H1 (cell line): ENCODE data around the gene C1orf87. TPM values are rescaled to one million over a fixed set of nuclear protein-coding genes. Genes with fewer than 3 reads are reported as not detected.

Experiments
- CTCF ChIA-PET: fragments of 300-600 bp; sonication (Branson Sonifier 250); formaldehyde crosslinking; loops from one replicate; lab custom pipeline; 2021; ENCODE audit not compliant: partially characterized antibody; lab: Charles Lee
- POLR2A ChIA-PET: fragments of 300-600 bp; sonication (Branson Sonifier 250); formaldehyde crosslinking; loops from one replicate; lab custom pipeline; 2021; ENCODE audit warnings: inconsistent platforms; ENCODE audit not compliant: partially characterized antibody; lab: Charles Lee
- DNase-seq, 2 experiments: peaks; one replicate each; pipeline versions ENCODE4 v3.0.0 to v3.0.0-alpha.2; 2010 to 2022; ENCODE audit warnings: low spot score in 2 of 2, low read depth in 1 of 2, mixed read lengths in 1 of 2
- FAIRE-seq: peaks from 2 replicates; lab custom pipeline; 2011; peaks lifted over from hg19 to GRCh38; lab: Jason Lieb, UNC
- H2AFZ ChIP-seq: 2 replicates; pipeline ENCODE4 v1.8.1; 2012; ENCODE audit warnings: low read length, inconsistent platforms
- H2AK5ac ChIP-seq: 2 replicates; pipeline ENCODE4 v1.6.1; 2013; ENCODE audit warnings: low read depth, low read length
- H2BK120ac ChIP-seq: replicated peaks from 2 replicates; pipeline ENCODE3; 2013; ENCODE audit warnings: low read depth, low read length, inconsistent platforms
- H2BK12ac ChIP-seq: 2 replicates; pipeline ENCODE4 v1.6.1; 2013; ENCODE audit warnings: low read depth, low read length
- H2BK15ac ChIP-seq: 2 replicates; pipeline ENCODE4 v1.6.1; 2013; ENCODE audit warnings: low read length
- H2BK20ac ChIP-seq: 2 replicates; pipeline ENCODE4 v1.6.1; 2013; ENCODE audit warnings: low read length
- H2BK5ac ChIP-seq: 2 replicates; pipeline ENCODE4 v1.6.1; 2013; ENCODE audit warnings: low read depth, low read length
- H3K14ac ChIP-seq: 2 replicates; pipeline ENCODE4 v1.6.1; 2013; ENCODE audit warnings: inconsistent platforms; ENCODE audit not compliant: insufficient read length
- H3K18ac ChIP-seq: 2 replicates; pipeline ENCODE4 v1.6.1; 2013; ENCODE audit warnings: low read length; ENCODE audit errors: extremely low read depth
- H3K23ac ChIP-seq: 2 replicates; pipeline ENCODE4 v1.6.1; 2013; ENCODE audit warnings: inconsistent platforms; ENCODE audit not compliant: insufficient read length
- H3K23me2 ChIP-seq: 2 replicates; pipeline ENCODE4 v1.6.1; 2013; ENCODE audit warnings: low read depth, low read length
- H3K27ac ChIP-seq: 2 replicates; pipeline ENCODE4 v1.6.1; 2011; ENCODE audit warnings: low read depth, low read length, inconsistent platforms
- H3K27me3 ChIP-seq, 4 experiments: replicated peaks in 1 of 4; 1 replicate in 1 of 4; 2 replicates in 3 of 4; pipeline versions ENCODE4 v1.6.1 to v1.8.1; 2011 to 2013; ENCODE audit warnings: low read length in 3 of 4, mild to moderate bottlenecking in 3 of 4, inconsistent platforms in 2 of 4, mixed read lengths in 2 of 4, moderate library complexity in 1 of 4; ENCODE audit not compliant: control insufficient read depth in 3 of 4, insufficient read depth in 3 of 4; ENCODE audit errors: extremely low read depth in 1 of 4
- H3K36me3 ChIP-seq, 4 experiments: 2 replicates each; pipeline versions ENCODE4 v1.6.1 to v1.8.1; 2011 to 2013; ENCODE audit warnings: mild to moderate bottlenecking in 4 of 4, low read length in 3 of 4, moderate library complexity in 2 of 4, control low read depth in 1 of 4, inconsistent platforms in 1 of 4; ENCODE audit not compliant: insufficient read depth in 4 of 4, control insufficient read depth in 2 of 4
- H3K4ac ChIP-seq: replicated peaks from 2 replicates; pipeline ENCODE3; 2013; ENCODE audit warnings: low read length, low read depth, mixed read lengths, inconsistent platforms; ENCODE audit not compliant: insufficient read length
- H3K4me1 ChIP-seq, 4 experiments: replicated peaks in 1 of 4; 1 replicate in 1 of 4; 2 replicates in 3 of 4; pipeline versions ENCODE4 v1.6.1 to v1.8.1; 2011 to 2013; ENCODE audit warnings: low read length in 3 of 4, inconsistent platforms in 2 of 4, mixed read lengths in 1 of 4; ENCODE audit not compliant: insufficient read depth in 4 of 4, control insufficient read depth in 3 of 4
- H3K4me2 ChIP-seq, 2 experiments: 2 replicates each; pipeline versions ENCODE4 v1.6.1 to v1.8.1; 2011 to 2013; ENCODE audit warnings: low read depth in 2 of 2, low read length in 2 of 2, control low read depth in 1 of 2, inconsistent platforms in 1 of 2, mild to moderate bottlenecking in 1 of 2; ENCODE audit not compliant: insufficient read depth in 1 of 2
- H3K4me3 ChIP-seq, 4 experiments: fragments of 200-600, 300-600 bp in 1 of 4; sonication (generic), shearing (Covaris generic), sonication (Bioruptor Twin) in 1 of 4; 2 replicates each; pipeline versions ENCODE4 v1.5.1 to v1.8.1; 2011 to 2016; ENCODE audit warnings: low read length in 4 of 4, low read depth in 3 of 4, control low read depth in 2 of 4, inconsistent platforms in 2 of 4, mild to moderate bottlenecking in 2 of 4, mixed read lengths in 1 of 4, moderate library complexity in 1 of 4; ENCODE audit not compliant: insufficient read depth in 2 of 4; ENCODE audit errors: extremely low read depth in 1 of 4
- H3K56ac ChIP-seq: replicated peaks from 2 replicates; pipeline ENCODE3; 2013; ENCODE audit warnings: low read depth, mild to moderate bottlenecking, mixed read lengths, low read length, inconsistent platforms; ENCODE audit not compliant: insufficient read length
- H3K79me1 ChIP-seq: 2 replicates; pipeline ENCODE4 v1.6.1; 2013; ENCODE audit warnings: low read depth, low read length, control low read depth
- H3K79me2 ChIP-seq, 2 experiments: 2 replicates each; pipeline versions ENCODE4 v1.6.1 to v1.8.1; 2012 to 2013; ENCODE audit warnings: low read length in 2 of 2, mild to moderate bottlenecking in 2 of 2, inconsistent platforms in 1 of 2; ENCODE audit not compliant: insufficient read depth in 2 of 2, control insufficient read depth in 1 of 2
- H3K9ac ChIP-seq, 4 experiments: replicated peaks in 1 of 4; 1 replicate in 1 of 4; 2 replicates in 3 of 4; pipeline versions ENCODE4 v1.6.1 to v1.8.1; 2011 to 2013; ENCODE audit warnings: low read depth in 3 of 4, low read length in 3 of 4, control low read depth in 2 of 4, mild to moderate bottlenecking in 2 of 4, moderate library complexity in 2 of 4, inconsistent platforms in 1 of 4; ENCODE audit errors: extremely low read depth in 1 of 4
- H3K9me3 ChIP-seq, 2 experiments: 2 replicates each; pipeline versions ENCODE4 v1.6.1 to v1.8.1; 2012 to 2013; ENCODE audit warnings: mild to moderate bottlenecking in 2 of 2, moderate library complexity in 2 of 2, control low read depth in 1 of 2, inconsistent platforms in 1 of 2, low read depth in 1 of 2, low read length in 1 of 2, mixed read lengths in 1 of 2; ENCODE audit not compliant: insufficient read depth in 2 of 2
- H4K20me1 ChIP-seq, 2 experiments: replicated peaks in 1 of 2; 2 replicates each; pipeline versions ENCODE3 to v1.8.1; 2011 to 2013; ENCODE audit warnings: inconsistent platforms in 2 of 2, low read length in 2 of 2, mild to moderate bottlenecking in 1 of 2; ENCODE audit not compliant: insufficient read depth in 2 of 2, control insufficient read depth in 1 of 2
- H4K5ac ChIP-seq: 2 replicates; pipeline ENCODE4 v1.6.1; 2013; ENCODE audit warnings: low read length, low read depth, mixed read lengths, inconsistent platforms; ENCODE audit not compliant: insufficient read length
- H4K8ac ChIP-seq: 2 replicates; pipeline ENCODE4 v1.8.0; 2013; ENCODE audit warnings: mild to moderate bottlenecking, moderate library complexity, low read length, inconsistent platforms; ENCODE audit not compliant: insufficient read depth; ENCODE audit errors: extremely low read depth
- H4K91ac ChIP-seq: replicated peaks from 2 replicates; pipeline ENCODE3; 2013; ENCODE audit warnings: low read length, mixed read lengths, inconsistent platforms; ENCODE audit not compliant: insufficient read length
- GTF2F1 ChIP-seq: IDR thresholded peaks from 2 replicates; pipeline ENCODE4 v1.6.1; 2012; ENCODE audit warnings: low read depth, low read length, improper control_type of control experiment, borderline replicate concordance
- WGBS, 2 experiments: shearing (Covaris generic) in 1 of 2; methylation state at CpG; one replicate each; pipeline versions ENCODE4 v1.1.6 to v1.1.7; 2013 to 2015; ENCODE audit warnings: low lambda C conversion rate in 2 of 2, mixed read lengths in 2 of 2, inconsistent platforms in 1 of 2, low coverage in 1 of 2, missing lambda C conversion rate in 1 of 2; ENCODE audit not compliant: insufficient replicate concordance in 2 of 2, insufficient coverage in 1 of 2, insufficient read length in 1 of 2; ENCODE audit errors: extremely low coverage in 1 of 2, missing lambda C conversion rate in 1 of 2; 5-methylcytosine and 5-hydroxymethylcytosine counted together
- polyA plus RNA-seq, 7 experiments: library from polyadenylated mRNA; depleted of rRNA in 3 of 7; stranded (reverse) in 5 of 7; unstranded in 2 of 7; fragments of >200 nt in 5 of 7; fragments of 200-250 nt in 2 of 7; gene quantifications; 1 replicate in 5 of 7; 2 replicates in 1 of 7; 4 replicates in 1 of 7; pipeline versions ENCODE4 v1.2.1 to v1.2.3, GENCODE V29; 2011 to 2013; ENCODE audit warnings: missing spikeins in 2 of 7, mixed read lengths in 2 of 7
- total RNA-seq: library from RNA; stranded (reverse); fragmentation: NEBNext Ultra II Directional; extraction: Animal tissue kit (Norgen Biotek cat#: 25700); gene quantifications from 2 replicates; pipeline ENCODE4 v1.2.1, GENCODE V29; 2021
- TF ChIP-seq, protein P1 (sequence below), 3 experiments: IDR thresholded peaks; 1 replicate in 2 of 3; 2 replicates in 1 of 3; pipeline versions ENCODE4 v1.5.1 to v1.6.1; 2011; ENCODE audit warnings: low read length in 3 of 3, mild to moderate bottlenecking in 3 of 3, inconsistent platforms in 2 of 3, low read depth in 1 of 3, moderate library complexity in 1 of 3; ENCODE audit not compliant: insufficient read depth in 1 of 3; ENCODE audit errors: control extremely low read depth in 1 of 3

C1orf87 gene
- total and polyA plus RNA-seq, 2 of the 8 experiments (the other 6 are each of a cell fraction or from before 2014, with no cell fraction given), result 0.41 TPM; not detected in 1

- Histone ChIP-seq H2AFZ (peak overlapping the region; percentile 88; the same call in 1 of the 2 replicates), H3K27me3 (no peaks in the 10 kb centered on the region), H3K23me2 (no peaks in the 10 kb centered on the region), H2BK5ac (no peak overlapping the region), H2BK15ac (no peak overlapping the region), H4K8ac (no peak overlapping the region), H3K56ac (no peak overlapping the region), H3K4me3 (no peak overlapping the region), H4K91ac (no peak overlapping the region), H3K9ac (no peak overlapping the region), H4K20me1 (no peaks in the 10 kb centered on the region), H3K14ac (no peak overlapping the region), H3K27ac (no peak overlapping the region), H4K5ac (no peak overlapping the region), H3K4me1 (peaks cover 0 to 4% (median 0%) of the 10 kb centered on the region in 4 experiments; a peak in 1 of 7 replicates), H3K36me3 (no peaks in the 10 kb centered on the region), H3K79me2 (no peaks in the 10 kb centered on the region), H2BK20ac (no peak overlapping the region), H3K18ac (no peak overlapping the region), H3K79me1 (no peaks in the 10 kb centered on the region), H3K4me2 (peak overlapping the region in 1 of 2 experiments; percentile 54; a peak in 1 of 4 replicates), H3K23ac (no peak overlapping the region), H2BK120ac (no peak overlapping the region), H3K4ac (no peak overlapping the region), H2BK12ac (no peak overlapping the region), H2AK5ac (no peak overlapping the region), H3K9me3 (no peaks in the 10 kb centered on the region)
- WGBS, 2 experiments, result 65% methylated on average over 7 of the region's 7 CpGs; no CpG with 5 or more reads in 1 of the 2 experiments
- DNase-seq, result no peak
- POLR2A ChIA-PET, result interaction anchor here (0.6 kb wide), 1 partner anchor 143 kb away, joined by 3 read pairs; no protein-coding TSS in a partner anchor
- no peak for TF ChIP-seq GTF2F1
- TF ChIP-seq, protein P1, sequence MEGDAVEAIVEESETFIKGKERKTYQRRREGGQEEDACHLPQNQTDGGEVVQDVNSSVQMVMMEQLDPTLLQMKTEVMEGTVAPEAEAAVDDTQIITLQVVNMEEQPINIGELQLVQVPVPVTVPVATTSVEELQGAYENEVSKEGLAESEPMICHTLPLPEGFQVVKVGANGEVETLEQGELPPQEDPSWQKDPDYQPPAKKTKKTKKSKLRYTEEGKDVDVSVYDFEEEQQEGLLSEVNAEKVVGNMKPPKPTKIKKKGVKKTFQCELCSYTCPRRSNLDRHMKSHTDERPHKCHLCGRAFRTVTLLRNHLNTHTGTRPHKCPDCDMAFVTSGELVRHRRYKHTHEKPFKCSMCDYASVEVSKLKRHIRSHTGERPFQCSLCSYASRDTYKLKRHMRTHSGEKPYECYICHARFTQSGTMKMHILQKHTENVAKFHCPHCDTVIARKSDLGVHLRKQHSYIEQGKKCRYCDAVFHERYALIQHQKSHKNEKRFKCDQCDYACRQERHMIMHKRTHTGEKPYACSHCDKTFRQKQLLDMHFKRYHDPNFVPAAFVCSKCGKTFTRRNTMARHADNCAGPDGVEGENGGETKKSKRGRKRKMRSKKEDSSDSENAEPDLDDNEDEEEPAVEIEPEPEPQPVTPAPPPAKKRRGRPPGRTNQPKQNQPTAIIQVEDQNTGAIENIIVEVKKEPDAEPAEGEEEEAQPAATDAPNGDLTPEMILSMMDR (IDR thresholded peaks at IDR 0.05; ENCODE audit: control extremely low read depth in 1 of 3, insufficient read depth in 1 of 3, low read depth in 1 of 3, low read length in 3 of 3), result peak in 1 of 3 experiments; percentile 20; a peak in 1 of 4 replicates
- CTCF ChIA-PET, result interaction anchor here (0.6 to 4.1 kb wide), 12 partner anchors 13 to 862 kb away, joined by 3 to 21 read pairs (median 4); no protein-coding TSS in a partner anchor
- FAIRE-seq, result no peak
These were observed 41.3 kb upstream of the C1orf87 start for GRCh38 chr1:60114745-60115318.
